Stimulated activated CD4-positive, alpha-beta T cell treated with anti-CD3 and anti-CD28 coated beads, Interleukin-15, amount 100 ng/mL, for 1 hour (primary cell): ENCODE results near the gene AGBL1.

Source experiments
- DNase-seq, 2 donors: peaks; one replicate each; pipeline ENCODE4 v3.0.0-alpha.2; 2020; ENCODE audit warnings: low read depth in 1 of 2, low spot score in 1 of 2

The AGBL1 gene

DNA sequence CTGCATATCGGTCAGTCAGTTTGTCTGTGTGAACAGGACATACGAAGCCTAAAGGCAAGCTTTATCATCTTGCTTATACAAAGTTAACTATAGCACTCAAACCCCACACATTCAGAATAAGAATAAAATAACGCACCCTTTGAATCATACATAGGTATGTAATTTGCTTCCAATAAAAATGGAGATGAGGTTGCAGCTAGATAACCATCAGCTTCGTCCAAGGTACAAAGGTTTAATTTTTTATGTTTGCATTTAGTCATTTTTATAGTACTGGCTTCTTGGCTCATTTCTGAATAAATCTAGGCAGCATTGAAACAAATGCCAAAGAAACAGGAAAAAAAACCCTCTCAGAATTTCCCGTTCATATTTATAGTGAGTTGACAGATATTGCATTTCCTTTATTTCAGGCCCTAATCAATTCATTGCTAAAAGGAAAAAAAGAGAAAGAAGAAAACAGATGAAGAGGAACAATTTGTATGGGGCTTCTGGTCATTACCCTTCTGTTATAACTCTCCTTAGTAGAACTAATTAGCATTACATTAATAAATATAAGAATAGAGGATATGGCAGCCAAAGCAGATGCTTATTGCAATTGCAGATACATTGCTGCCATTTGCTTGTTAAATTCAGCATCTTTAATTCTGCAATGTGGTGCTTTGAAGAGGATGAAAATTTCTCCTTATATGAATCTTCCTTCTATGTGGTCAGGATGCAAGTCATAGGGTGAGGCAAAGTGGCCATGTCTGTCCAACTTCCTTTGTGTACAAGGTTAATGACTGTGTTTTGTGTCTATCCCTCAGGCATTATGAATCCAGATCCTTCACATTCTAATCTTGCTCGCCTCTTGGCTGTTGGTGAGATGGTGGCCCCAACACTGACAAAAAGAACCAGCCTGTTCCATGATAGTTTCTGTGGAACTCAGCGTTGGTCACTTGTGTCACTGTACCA, 550.0 kb downstream of the AGBL1 start:
- no peak for DNase-seq

- no peak for DNase-seq
These were observed 551.3 kb downstream of the AGBL1 start for GRCh38 chr15:86630946-86631345.

GRCh38 chr15:86634146-86634545, 554.5 kb downstream of the AGBL1 start:
- no peak for DNase-seq

- DNase-seq: no peak
These were observed 555.4 kb downstream of the AGBL1 start for GRCh38 chr15:86634992-86635638.

DNA sequence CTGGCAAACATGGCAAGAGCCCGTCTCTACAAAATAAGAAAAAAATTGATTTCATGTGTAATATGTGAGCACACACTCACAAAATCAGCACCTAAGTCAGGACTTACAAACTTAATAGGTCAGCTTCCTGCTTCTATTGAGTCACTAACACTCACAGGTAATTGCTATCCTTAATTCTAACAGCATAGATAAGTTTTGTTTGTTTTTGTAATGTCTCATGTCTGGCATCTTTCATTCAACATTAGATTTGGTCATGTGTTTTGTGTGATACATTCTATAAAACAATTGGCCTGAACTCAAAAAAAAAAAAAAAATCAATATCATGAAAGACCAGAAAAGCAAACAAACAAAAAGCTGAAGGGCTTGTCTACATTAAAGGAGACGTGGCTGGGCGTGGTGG, 564.7 kb downstream of the AGBL1 start:
- DNase-seq: no peak

DNA sequence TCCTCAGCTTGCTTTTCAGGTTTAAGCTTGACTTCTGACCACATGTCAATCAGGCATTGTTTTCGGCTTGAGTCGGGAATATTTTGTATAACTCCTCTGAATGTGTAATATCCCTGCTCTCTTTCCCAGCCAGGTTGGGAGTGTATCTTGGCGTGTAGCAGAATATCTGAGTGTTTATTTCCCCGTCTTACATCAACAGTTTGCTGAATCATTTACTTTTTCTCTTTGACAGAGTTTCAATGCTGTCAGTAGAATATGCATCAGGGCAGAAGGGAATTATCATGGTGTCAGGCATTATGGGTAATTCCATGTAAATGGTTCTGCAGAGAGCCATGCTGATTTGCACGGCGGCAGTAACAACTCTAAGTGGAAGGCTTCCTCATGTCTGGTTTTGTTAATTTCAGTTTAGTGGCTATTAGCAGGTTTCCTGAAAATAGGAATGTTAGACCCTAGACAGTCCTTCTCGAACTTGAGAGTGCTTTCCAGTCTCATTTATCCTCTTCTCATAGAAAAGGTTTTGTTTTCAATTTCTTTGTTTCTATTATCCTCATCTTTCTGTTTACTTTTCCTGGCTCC, 566.3 kb downstream of the AGBL1 start:
- no peak for DNase-seq

DNA sequence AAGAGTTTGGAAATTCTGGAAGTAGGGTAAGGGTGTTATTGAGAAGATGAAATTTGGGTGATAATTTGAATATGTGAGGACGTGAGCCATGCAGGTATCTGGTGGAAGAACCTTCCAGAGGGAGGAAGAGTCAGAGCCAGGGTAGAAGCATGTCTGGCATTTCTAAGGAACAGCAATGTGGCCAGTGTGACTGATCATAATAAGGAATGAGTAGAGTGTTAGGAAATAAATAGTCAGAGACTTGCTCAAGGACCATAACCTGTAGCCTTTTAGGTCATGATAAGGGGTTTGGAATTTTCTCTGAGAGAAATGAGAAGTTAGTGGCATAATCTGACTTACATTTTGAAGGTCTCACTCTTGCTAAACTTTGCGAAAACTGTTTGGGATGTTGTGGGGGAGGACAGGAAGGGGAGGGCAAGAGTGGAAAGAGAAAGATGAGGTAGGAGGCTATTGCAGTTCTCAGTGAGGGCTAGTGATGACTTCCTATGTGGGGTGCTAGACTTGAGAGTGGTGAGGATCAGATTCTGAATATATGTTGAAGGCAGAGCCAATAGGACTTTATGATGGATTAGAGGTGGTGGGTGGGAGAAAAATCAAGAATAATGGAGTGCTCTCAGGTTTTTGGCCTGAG, 568.3 kb downstream of the AGBL1 start:
- DNase-seq: no peak

GRCh38 chr15:86649277-86649676, 569.6 kb downstream of the AGBL1 start:
- no peak for DNase-seq

GRCh38 chr15:86650094-86650493, 570.4 kb downstream of the AGBL1 start:
- no peak for DNase-seq

DNA sequence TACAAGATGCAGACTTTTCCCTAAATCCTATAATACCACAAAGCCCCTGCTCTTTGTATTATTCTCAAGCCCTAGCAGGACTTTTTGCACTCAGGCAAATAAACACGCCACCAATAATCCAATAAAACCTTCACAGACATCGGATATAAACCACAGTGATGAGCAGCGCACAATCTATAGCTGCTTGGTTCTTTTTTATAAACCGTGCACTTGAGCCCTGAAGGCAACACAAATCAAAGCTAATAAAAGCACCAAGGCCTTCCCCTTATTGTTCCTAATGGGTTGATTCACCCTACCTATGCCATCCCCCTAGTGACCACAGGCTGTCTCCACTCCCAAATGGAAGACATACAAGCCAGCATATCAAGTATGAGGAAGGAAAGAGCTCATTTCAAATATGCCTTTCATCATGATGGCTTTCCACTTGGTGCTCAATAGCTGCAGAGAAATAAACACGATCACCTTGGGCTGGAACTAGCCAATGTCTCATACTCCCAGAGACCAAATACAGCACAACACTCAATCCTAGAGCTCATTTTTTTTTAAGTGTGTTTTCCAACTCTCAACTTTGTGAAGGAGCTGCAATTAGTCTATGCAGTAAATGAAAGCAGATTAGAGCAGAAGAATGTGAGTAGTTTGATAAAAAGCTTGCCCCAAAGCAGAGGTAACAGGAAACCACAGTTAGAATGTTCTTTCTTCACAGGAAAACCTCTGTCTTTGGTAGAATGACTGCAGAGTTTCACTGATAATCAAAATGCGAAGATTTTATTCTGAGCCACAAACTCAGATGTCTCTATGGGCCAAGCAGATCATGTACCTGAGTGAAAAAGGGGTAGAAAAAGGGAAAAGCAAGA, 573.9 kb downstream of the AGBL1 start:
- no peak for DNase-seq

DNA sequence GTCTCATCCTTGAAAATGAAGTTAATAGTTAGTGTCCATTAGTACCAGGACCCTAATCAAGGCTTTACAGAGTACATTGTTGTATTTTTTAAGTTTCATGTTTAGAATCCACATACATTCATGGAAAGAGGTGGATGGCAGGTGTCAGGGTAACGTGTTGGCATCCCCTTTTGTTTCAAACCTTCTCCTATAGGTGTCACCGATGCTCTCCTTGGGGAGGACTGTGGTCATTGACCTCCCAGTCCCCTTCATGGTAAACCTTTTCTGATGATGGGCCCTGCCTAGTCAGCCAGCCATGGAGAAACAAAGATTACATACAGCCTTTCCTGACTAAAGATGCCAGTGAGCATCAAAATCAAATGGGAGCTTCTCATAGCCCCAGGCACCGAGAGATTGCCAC, 574.8 kb downstream of the AGBL1 start:
- no peak for DNase-seq

- no peak for DNase-seq
These were observed 577.6 kb downstream of the AGBL1 start for GRCh38 chr15:86657305-86657704.

DNA sequence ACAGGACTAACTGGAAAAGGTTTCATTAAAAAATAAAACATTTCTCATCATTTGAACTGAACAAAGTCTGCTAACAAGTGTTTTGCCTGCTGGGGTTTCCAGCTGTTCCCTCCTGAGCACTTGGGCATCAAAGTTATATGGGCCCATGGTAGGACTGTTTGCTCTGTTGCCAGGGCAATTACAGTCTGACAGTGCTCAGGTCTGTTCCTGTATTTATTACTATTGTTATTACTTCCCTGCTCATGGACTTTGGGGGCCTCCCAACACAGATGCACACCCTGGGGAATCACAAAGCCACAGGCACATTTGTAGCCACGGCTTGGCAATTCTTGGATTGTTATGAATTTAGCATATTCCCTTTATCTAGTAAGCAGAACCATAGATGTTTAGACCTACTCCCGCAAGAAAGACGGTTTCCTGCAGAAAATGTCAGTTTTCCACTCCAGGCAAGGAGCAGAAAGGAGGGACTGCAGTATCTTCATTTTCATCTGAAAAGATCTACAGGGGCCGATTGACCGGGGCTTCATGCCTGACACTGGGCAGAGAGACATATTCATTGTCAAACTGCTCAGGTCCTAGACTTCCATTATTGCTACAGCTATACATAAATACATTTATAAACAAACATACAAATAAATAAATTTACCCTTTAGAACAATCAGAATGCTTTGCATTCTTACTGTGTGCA, 580.2 kb downstream of the AGBL1 start:
- DNase-seq: no peak

- no peak for DNase-seq
These were observed 581.9 kb downstream of the AGBL1 start for GRCh38 chr15:86661580-86661979.

GRCh38 chr15:86663304-86663703, 583.6 kb downstream of the AGBL1 start:
- no peak for DNase-seq

- no peak for DNase-seq
These were observed 584.3 kb downstream of the AGBL1 start for GRCh38 chr15:86663979-86664378.

DNA sequence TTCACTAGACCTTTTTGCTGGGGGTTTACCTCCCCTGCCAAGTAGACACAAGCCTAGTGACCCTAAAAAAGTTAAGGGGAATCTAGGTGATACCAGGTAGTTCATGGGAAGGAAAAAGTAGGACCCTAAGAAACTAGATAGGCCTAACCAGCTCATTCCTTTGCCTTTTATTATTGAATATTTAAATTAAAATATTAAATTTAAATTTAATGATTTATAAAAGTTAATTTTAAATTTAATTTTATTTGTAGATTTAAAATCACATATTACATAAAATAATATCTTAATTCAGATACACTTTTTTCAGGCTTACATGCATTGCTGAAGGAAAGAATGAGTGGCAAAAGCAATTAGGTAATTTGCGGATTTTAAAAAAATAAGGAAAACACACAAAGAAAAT, 584.9 kb downstream of the AGBL1 start:
- no peak for DNase-seq

GRCh38 chr15:86676002-86676401, 596.3 kb downstream of the AGBL1 start:
- DNase-seq: no peak

GRCh38 chr15:86677278-86677677, 597.6 kb downstream of the AGBL1 start:
- no peak for DNase-seq

DNA sequence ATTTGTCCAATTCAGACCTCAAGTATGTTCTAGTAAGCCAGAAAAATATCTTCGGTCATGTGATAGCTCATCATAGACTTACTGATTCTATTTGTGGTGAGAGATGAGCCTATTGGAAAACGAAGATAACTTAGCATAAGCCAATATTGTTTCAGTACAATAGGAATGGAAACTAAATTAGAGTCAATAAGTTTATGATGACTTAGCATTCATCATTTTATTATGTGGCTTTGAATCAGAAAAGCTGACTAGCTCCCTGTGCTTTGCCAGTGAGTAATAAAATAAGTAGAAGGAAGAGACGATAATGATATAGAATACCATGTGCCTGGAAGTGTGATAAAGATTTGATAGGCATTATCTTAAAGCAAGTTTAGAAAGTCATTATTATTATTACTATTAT, 605.6 kb downstream of the AGBL1 start:
- no peak for DNase-seq
